NCI-H524 treated with DMSO at 0.1 percent for 48 hours (cell line): ENCODE results near the gene RBFOX1.

ENCODE experiments used
- DNase-seq: peaks from one replicate; lab custom pipeline; 2025; lab: John Stamatoyannopoulos, UW

Gene RBFOX1

GRCh38 chr16:7691533-7691932 lies 358.9 kb downstream of the RBFOX1 start:
- no peak for DNase-seq

GRCh38 chr16:7703672-7704071 lies 371.0 kb downstream of the RBFOX1 start:
- no peak for DNase-seq

DNA sequence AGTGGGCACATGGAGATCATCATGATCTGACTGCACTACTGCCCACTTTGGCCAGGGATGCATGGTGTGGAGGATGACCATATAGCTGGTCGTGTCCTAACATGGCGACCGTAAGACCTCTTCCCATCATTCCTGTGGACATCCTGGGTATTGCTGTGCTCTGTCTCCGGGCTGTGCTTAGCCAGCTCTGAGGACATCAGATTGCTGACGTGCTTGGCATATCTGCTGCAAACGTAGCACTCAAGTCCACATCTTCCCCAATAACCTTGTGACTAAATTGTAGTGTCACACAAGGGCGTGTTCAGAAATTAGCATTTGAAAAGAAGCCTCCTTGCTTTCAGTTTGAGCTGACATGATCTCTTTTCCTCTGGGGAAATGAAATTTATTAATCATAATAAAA lies 373.2 kb downstream of the RBFOX1 start:
- DNase-seq = no peak

GRCh38 chr16:7709186-7709585 lies 376.5 kb downstream of the RBFOX1 start:
- no peak for DNase-seq

DNA sequence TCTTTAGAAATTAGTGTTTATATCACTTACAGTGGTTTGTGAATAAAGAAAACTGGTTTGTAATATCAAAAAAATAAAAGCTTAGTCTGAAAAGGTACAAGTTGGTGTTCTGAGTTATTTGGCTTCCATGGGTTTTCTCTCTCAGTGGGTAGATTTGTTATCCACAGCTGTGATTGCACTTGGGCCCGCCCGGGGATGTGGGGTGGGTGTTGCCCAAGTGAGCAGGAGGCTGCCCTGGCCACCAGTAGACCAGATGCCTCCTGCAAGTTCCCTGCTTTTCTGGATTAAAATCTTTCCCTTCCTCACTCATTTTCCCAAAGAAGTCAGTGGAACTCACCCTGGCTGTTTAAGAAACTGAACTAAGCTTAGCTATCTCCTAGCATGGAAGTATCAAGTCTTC lies 380.6 kb downstream of the RBFOX1 start:
- DNase-seq = no peak

GRCh38 chr16:7714775-7715174 lies 382.1 kb downstream of the RBFOX1 start:
- DNase-seq = no peak

GRCh38 chr16:7716660-7717550 lies 384.3 kb downstream of the RBFOX1 start:
- DNase-seq = no peak

GRCh38 chr16:7722761-7723160 lies 390.1 kb downstream of the RBFOX1 start:
- no peak for DNase-seq

GRCh38 chr16:7731141-7731540 lies 398.5 kb downstream of the RBFOX1 start:
- no peak for DNase-seq

- DNase-seq = no peak
Observed at GRCh38 chr16:7736138-7736665, 403.6 kb downstream of the RBFOX1 start.

DNA sequence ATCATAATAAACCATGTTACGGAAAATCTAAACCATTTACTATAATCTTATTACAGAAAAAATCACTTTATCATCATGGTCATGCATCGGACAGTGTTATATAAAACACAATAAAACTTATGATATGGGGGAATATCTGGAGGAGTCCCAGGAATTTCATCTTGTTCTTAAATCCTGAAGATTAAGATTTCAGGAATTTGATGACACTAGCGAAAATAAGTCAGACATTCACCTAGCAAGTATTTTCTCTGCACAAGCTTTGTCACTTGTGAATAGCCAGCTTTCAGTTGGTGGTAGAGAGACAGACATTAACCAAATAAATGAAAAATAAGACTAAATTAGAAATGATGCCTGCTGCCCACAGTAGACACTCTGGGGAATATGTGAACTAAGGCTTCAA lies 410.0 kb downstream of the RBFOX1 start:
- DNase-seq = no peak

DNA sequence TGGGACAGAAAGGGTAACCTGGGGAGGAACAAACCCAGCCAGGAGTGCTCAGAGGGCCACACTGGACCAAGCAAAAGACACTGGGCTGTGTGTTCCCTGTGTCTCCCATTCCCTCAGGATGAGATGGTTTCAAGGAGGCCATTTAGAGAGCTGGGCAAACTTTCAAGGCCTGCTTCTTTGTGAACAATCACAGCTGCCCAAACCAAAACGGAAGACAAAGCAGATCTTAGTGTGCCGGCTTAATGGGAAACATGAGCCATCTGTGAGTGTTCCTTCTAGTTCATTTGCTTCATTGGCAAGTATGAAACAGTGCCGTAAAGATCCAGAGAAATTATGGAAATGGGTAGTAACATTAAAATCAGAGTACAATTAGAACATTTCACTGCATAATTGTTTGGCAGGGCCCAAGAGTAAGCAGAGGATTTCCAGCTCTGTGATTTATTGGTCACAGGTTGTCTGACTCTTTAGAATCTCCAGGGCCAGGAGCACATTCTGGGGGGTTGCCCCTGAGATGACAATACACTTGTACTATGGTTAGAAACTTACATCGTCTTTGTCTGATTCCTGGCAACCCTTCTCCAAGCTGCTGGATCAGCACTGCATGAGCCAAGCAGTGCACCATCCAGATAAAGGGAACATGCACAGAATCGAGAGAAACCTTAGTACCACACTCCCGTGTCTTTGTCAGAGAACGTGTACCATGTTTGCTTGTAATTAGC lies 412.1 kb downstream of the RBFOX1 start:
- no peak for DNase-seq

- DNase-seq = no peak
Observed at GRCh38 chr16:7745276-7745675, 412.6 kb downstream of the RBFOX1 start.

- DNase-seq = no peak
Observed at GRCh38 chr16:7746941-7747340, 414.3 kb downstream of the RBFOX1 start.

- DNase-seq = no peak
Observed at GRCh38 chr16:7748522-7748921, 415.9 kb downstream of the RBFOX1 start.

DNA sequence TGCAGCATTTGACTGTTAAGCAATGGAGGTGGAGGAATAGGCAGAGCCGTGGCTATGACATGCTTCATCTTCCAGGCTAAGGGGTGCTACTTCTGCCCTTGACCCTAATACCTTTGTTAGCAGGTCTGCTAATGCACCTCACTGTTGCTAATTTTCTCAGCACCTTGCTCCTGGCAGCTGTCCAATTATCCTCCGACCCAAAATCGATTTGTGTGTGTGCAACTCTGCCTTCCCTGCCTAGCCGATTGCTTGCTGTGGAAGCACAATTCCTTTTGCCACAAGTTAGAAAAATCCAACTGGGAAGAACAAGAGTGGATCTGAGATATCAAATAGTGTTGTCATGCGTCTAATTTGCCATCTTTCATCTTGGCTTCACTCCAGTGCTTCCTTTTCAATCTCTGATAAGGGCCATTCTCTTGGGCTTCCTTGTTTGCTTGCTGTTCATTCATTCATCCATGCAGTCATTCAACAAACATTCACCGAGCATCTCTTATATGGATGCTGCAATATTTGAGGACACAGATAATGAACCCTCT lies 422.8 kb downstream of the RBFOX1 start:
- DNase-seq = no peak
